Activated T-cell treated with anti-CD3 and anti-CD28 coated beads for 48 hours (primary cell): Measurements from ENCODE around the gene RNGTT.
"Not testable (repeated sequence)": the region's sequence is repeated elsewhere in the genome, so short reads cannot be mapped to it uniquely, and the experiment has no call there.

ENCODE experiments used
- DNase-seq: peaks from one replicate; pipeline ENCODE4 v3.0.0-alpha.2; 2020; ENCODE audit warnings: low read depth

Gene RNGTT

GRCh38 chr6:88808381-88808780 lies 155.0 kb downstream of the RNGTT start:
- DNase-seq: no peak

GRCh38 chr6:88807622-88808021 lies 155.8 kb downstream of the RNGTT start:
- DNase-seq: no peak

GRCh38 chr6:88806728-88807127 lies 156.7 kb downstream of the RNGTT start:
- no peak for DNase-seq

GRCh38 chr6:88804701-88805100 lies 158.7 kb downstream of the RNGTT start:
- DNase-seq: no peak

DNA sequence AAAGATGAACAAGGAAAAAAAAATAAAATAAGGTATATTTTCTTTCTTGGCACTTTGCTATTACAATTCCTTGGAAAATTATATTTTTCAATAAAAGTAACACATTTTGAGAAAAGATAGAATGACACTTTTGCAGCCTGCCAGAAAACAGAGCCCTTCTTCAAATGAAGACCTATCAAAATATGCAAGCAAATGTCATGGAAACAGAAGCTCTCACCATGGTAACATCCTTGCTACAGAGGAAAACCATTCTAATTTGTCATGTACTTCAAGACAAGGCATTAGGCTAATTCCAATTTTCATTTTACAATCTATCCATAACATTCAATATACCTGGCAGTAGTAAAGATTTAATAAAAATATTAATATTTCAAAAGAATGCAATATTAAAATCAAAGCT lies 177.9 kb downstream of the RNGTT start:
- no peak for DNase-seq

DNA sequence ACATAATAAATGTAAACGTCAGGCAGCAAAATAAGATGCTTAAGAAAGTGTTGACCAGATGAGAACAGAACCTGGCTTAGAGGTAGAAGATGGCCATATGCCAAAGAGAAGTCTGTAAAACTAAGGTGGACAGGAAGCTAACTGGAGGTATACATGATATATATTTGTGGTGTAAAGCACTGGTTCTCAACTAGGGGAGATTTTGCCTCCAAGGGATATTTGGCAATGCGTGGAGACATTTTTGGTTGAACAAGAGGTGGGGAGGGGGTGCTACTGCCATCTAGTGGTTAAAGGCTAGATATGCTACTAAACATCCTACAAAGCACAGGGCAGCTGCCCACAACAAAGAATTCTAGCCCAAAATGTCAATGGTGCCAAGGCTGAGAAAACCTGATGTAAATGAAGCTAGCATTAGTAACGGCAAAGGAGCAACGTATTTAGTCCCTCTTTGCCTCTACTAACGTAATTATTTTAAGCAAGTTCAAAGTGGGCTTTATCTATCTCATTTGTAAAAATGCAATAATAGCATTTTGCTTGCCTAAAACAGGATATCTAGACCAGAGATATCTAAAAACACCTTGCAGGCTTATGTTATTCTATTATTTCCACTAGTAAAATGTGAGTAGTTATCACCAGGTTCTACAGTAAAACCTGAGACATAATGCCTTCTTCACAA lies 182.6 kb downstream of the RNGTT start:
- DNase-seq: peak; percentile 6

DNA sequence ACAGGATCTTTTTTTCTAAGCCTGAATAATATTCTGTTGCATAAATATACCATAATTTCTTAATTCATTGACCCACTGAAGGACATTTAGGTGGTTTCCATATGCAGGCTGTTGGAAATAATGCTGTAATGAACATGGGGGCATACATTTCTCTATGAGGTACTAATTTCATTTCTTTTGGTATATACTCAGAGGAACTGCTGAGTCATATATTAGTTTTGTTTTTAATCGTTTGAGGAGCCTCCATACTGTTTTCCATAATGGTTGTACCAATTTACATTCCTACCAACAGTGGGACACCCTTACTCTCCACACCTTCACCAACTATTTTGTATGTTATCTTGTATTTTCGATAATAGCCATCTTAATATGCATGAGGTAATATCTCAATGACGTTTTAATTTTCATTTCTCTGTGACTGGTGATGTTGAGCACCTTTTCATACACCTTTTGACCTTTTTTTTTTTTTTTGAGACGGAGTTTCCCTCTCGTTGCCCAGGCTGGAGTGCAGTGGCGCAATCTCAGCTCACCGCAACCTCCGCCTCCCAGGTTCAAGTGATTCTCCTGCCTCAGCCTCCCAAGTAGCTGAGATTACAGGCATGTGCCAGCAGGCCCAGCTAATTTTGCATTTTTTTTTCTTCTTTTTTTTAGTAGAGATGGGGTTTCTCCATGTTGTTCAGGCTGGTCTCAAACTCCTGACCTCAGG lies 187.4 kb downstream of the RNGTT start:
- DNase-seq: no peak

DNA sequence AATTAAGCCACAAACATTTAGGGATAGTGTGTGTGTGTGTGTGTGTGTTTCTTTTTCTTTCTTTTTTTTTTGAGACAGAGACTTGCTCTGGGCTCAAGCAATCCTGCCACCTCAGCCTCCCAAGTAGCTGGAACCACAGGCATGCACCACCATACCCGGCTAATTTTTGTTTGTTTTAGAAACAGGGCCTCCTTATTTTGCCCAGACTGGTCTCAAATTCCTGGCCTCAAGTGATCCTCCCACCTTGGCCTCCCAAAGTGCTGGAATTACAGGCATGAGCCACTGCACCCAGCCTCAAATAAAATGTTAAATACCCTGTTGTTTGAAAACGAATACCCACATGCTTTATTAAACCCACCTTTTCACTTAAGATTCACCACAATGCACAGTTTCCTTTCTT lies 195.3 kb downstream of the RNGTT start:
- not testable (repeated sequence) for DNase-seq

- DNase-seq: no peak
Observed at GRCh38 chr6:88764081-88764480, 199.3 kb downstream of the RNGTT start.

DNA sequence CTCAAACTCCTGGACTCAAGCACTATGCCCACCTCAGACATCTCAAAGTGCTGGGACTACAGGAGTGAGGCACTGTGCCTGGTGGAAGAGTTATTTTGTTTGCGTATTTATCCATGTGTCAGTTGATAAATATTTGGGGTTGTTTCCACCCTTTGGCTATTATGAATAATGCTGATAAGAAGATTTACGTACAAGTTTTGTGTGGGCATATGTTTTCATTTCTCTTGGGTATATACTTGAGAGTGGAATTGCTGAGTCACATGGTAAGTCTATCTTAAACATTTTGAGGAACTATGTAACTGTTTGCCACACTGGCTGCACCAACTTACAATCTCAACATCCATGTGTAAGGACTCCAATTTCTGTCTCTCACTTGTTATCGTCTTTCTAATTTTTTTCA lies 200.3 kb downstream of the RNGTT start:
- DNase-seq: no peak

DNA sequence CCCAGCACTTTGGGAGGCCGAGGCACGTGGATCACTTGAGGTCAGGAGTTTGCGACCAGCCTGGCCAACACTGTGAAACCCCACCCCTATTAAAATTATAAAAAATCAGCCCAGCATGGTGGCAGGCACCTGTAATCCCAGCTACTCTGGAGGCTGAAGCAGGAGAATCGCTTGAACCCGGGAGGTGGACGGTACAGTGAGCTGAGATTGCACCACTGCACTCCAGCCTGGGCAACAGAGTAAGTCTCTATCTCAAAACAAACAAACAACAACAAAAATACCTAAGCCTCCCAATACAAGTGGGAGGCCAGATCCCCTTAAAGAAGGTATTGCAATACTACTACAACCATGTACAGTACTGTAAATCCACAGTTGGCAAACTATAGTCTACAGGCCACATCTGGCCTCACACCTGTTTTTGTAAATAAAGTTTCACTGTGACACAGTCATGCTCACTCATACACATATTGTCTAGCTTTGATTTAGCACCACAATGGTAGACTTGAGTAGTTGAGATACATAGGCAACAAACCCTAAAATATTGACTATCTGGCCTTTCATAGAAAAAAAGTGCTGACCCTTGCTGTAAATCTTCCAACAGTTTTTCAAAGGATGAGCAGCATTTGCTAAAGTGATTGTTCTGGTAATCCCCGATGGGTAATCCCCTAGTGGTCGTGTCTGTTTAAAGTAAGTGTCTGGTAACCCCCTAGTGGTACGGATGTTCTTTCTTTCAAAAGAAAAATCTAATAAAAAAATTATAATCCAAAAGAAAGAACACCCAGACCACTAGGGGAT lies 202.0 kb downstream of the RNGTT start:
- DNase-seq: no peak

- DNase-seq: no peak
Observed at GRCh38 chr6:88760091-88760490, 203.3 kb downstream of the RNGTT start.

GRCh38 chr6:88750936-88751335 lies 212.5 kb downstream of the RNGTT start:
- DNase-seq: no peak

DNA sequence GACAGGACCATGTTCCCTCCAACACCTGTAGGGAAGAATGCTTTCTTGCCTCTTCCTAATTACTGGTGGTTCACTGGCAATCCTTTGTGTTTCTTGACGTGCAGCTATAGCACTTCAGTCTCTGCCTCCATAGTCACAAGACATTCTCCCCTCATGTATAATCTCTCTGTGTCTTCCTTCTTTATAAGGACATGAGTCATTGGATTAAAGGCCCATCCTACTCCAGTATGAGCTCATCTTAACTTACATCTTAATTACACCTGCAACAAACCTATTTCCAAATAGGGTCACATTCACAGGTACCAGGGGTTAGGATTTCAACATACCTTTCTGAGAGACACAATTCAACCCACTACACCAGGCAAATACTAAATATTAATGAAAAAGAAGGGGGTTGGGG lies 213.6 kb downstream of the RNGTT start:
- no peak for DNase-seq

DNA sequence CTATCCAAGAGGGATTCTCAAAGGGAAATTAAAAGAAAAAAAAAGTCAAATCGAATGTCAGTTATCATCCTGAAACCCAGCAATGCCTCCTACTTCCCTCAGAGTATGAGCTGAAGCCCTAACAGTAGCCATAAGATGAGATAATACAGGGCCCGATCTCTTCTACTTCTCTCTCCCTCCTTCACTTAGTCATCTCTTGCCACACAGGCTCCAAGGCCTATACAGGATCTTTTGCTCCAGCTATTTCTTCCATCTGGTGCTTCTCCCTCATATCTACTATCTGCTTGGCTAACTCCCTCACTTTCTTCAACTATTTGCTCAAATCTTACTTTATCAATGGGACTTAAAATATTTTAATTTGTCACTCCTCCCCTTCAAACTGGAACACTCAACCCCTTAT lies 215.3 kb downstream of the RNGTT start:
- DNase-seq: no peak

DNA sequence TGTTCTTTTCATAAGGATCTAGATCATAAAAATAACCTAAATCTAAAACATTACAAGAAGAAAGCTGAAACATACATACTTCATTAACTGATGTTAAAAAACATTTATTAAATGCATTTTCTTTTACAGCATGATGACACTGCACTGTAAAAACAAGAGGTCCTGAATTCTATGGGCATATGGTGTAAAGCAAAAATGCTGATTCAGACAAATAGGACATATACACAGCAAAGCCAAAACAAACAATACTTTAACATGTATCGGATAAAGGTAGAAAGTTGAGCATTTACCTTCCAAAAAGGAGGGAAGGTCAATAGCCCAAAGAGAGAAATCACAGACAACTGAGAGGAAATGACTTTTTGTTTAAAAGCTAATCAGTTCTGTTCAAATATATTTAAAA lies 221.5 kb downstream of the RNGTT start:
- DNase-seq: no peak

DNA sequence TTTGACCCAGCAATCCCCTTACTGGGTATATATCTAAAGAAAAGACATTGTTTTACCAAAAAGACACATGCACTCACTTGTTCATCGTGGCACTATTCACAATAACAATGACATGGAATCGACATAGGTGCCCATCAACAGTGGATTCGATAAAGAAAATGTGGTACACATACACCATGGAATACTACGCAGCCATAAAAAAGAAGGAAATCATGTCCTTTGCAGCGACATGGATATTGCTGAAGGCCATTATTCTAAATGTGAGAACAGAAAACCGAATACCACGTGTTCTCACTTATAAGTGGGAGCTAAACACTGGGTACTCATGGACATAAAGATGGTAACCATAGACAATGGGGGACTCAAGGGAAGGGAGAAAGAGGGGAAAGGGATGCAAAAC lies 222.3 kb downstream of the RNGTT start:
- DNase-seq: no peak

- DNase-seq: no peak
Observed at GRCh38 chr6:88734544-88734943, 228.9 kb downstream of the RNGTT start.

DNA sequence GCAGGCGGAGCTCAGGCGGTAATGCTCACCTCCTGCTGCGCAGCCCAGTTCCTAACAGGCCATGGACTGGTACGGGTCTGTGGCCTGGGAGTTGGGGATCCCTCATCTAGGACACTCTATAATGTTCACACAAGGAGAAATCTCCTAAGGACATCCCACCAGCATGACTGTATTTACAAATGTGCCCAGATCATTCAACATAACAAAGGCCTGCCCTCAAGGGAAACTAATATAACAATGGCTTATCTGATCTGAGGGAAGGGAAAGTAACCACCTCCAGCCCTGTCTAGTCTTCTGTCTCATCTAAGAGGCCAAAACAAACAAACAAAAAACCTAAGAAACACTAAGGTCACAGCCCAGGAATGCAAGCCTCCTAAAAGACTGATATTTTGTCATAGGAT lies 232.8 kb downstream of the RNGTT start:
- DNase-seq: no peak

DNA sequence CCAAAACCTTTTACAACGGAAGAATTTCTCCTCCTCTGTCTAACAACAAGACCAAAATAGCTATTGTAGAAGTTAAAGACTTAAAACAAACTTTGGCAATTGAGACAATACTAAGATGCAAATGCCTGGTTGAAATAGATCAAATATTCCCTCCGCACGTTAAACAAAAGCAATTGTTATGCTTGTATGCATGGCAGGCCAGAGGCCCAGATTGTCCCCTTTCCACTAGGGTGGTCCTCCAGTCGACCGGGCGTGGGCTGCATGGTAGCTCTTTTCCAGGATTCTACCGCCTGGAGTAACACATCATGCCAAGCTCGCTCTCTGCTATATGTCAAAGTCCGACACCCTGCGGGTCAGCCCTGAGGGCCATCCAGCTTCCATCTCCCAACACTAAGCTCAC lies 234.7 kb downstream of the RNGTT start:
- DNase-seq: no peak

GRCh38 chr6:88726409-88726808 lies 237.0 kb downstream of the RNGTT start:
- not testable (repeated sequence) for DNase-seq

GRCh38 chr6:88725111-88725975 lies 238.1 kb downstream of the RNGTT start:
- DNase-seq: no peak
